ENCODE measurements around the gene OR10A3. TPM values are rescaled to one million over a fixed set of nuclear protein-coding genes. Genes with fewer than 3 reads are reported as not detected.

OR10A3 gene

DNA sequence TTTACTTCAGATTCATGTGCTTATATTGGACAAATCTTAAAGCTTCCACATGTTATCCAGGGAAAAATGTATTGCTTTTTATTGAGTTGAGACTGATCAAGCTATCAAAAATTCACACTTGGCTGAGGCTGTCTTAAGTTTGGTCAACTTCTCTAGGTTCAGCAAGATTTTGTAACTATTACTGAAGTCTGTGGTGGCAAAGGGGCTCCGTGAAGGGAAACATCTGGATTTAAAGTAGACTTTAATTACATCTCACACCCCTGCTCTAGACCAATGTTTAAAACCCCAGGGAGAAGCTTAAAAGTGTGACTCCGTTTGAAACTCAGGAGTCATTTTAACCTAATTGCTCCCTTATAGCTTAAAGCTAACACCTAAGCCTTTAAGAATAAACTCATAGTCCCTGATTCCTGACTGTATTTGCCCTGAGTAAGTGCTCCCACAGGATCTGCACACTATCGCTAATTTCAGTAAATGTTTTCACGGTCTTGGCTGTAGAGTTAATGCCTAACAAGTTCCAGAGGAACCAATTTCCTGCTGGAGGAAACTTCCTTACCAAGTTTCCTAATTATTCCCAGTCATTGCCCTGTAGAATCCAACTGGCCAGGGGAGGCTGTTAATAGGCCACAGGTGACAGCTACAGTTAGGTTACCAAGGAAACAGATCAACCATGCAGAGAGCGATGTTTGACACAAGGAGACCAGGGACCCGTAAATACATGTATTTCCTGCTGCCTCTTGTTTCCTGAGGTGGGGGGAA lies 50.9 kb downstream of the OR10A3 start:
- no peaks in the 10 kb centered on the region for H3K27me3 ChIP-seq (ENCODE audit: control insufficient read depth in 1 of 2, insufficient read depth in 1 of 2, low read length in 2 of 2)
- peak overlapping the region; percentile 80 for H3K9ac ChIP-seq (ENCODE audit: low read length)
- no peak overlapping the region for H2AK5ac ChIP-seq (ENCODE audit: low read length, severe bottlenecking)
- H3K23ac ChIP-seq (ENCODE audit: low read length in 2 of 2) = no peak overlapping the region
- H3K4me1 ChIP-seq (ENCODE audit: control insufficient read depth, insufficient read depth, low read depth, low read length) = peaks cover 4% of the 10 kb centered on the region
- H3K4me3 ChIP-seq (ENCODE audit: insufficient read depth in 1 of 2, low read depth in 1 of 2, low read length in 2 of 2) = peak overlapping the region in 1 of 2 experiments; percentile 62
- no peak overlapping the region for H2BK5ac ChIP-seq (ENCODE audit: low read depth, low read length, poor library complexity, severe bottlenecking)
- 51% methylated on average over 6 of the region's 6 CpGs for WGBS
- H2AFZ ChIP-seq (ENCODE audit: low read depth, low read length) = no peak overlapping the region
- H4K8ac ChIP-seq (ENCODE audit: low read length) = no peak overlapping the region
- H3K4ac ChIP-seq (ENCODE audit: low read depth in 1 of 2, low read length in 2 of 2) = no peak overlapping the region
- no peaks in the 10 kb centered on the region for H3K79me1 ChIP-seq (replicated peaks; ENCODE audit: low read length, poor library complexity, severe bottlenecking)
- H2BK120ac ChIP-seq (ENCODE audit: low read depth, low read length) = no peak overlapping the region
- H3K9me3 ChIP-seq (ENCODE audit: control insufficient read depth, low read length) = no peaks in the 10 kb centered on the region
- H3K27ac ChIP-seq (ENCODE audit: low read length, poor library complexity, severe bottlenecking) = peak overlapping the region; percentile 5
- H3K36me3 ChIP-seq (ENCODE audit: control insufficient read depth in 1 of 2, insufficient read depth in 2 of 2, low read depth in 1 of 2, low read length in 2 of 2) = no peaks in the 10 kb centered on the region
- H4K91ac ChIP-seq (ENCODE audit: low read length) = no peak overlapping the region
- no peak overlapping the region for H3K14ac ChIP-seq (ENCODE audit: low read length in 2 of 2)
- no peak overlapping the region for H2BK15ac ChIP-seq (ENCODE audit: low read depth, poor library complexity, severe bottlenecking)
- H3K18ac ChIP-seq (ENCODE audit: low read depth in 1 of 2, low read length in 2 of 2) = no peak overlapping the region
- DNase-seq = no peak
- no peak overlapping the region for H2BK12ac ChIP-seq (ENCODE audit: low read length in 2 of 2)
- no peak overlapping the region for H3K4me2 ChIP-seq (ENCODE audit: low read length, poor library complexity, severe bottlenecking)

- Histone ChIP-seq H3K36me3 (ENCODE audit: control insufficient read depth in 1 of 2, insufficient read depth in 2 of 2, low read depth in 1 of 2, low read length in 2 of 2) (no peaks in the 10 kb centered on the region), H3K4ac (ENCODE audit: low read depth in 1 of 2, low read length in 2 of 2) (no peak overlapping the region), H3K9me3 (ENCODE audit: control insufficient read depth, low read length) (no peaks in the 10 kb centered on the region), H2BK15ac (ENCODE audit: low read depth, poor library complexity, severe bottlenecking) (no peak overlapping the region), H3K4me3 (ENCODE audit: insufficient read depth in 1 of 2, low read depth in 1 of 2, low read length in 2 of 2) (peak overlapping the region in 1 of 2 experiments; percentile 62), H3K27ac (ENCODE audit: low read length, poor library complexity, severe bottlenecking) (no peak overlapping the region), H2BK12ac (ENCODE audit: low read length in 2 of 2) (no peak overlapping the region), H4K8ac (ENCODE audit: low read length) (no peak overlapping the region), H2AFZ (ENCODE audit: low read depth, low read length) (no peak overlapping the region), H3K23ac (ENCODE audit: low read length in 2 of 2) (no peak overlapping the region), H2BK120ac (ENCODE audit: low read depth, low read length) (no peak overlapping the region), H3K14ac (ENCODE audit: low read length in 2 of 2) (no peak overlapping the region), H3K18ac (ENCODE audit: low read depth in 1 of 2, low read length in 2 of 2) (no peak overlapping the region), H2AK5ac (ENCODE audit: low read length, severe bottlenecking) (no peak overlapping the region), H3K79me1 (replicated peaks; ENCODE audit: low read length, poor library complexity, severe bottlenecking) (no peaks in the 10 kb centered on the region), H3K27me3 (ENCODE audit: control insufficient read depth in 1 of 2, insufficient read depth in 1 of 2, low read length in 2 of 2) (no peaks in the 10 kb centered on the region), H2BK5ac (ENCODE audit: low read depth, low read length, poor library complexity, severe bottlenecking) (no peak overlapping the region), H3K4me1 (ENCODE audit: control insufficient read depth, insufficient read depth, low read depth, low read length) (peaks cover 4% of the 10 kb centered on the region), H3K4me2 (ENCODE audit: low read length, poor library complexity, severe bottlenecking) (no peak overlapping the region), H3K9ac (ENCODE audit: low read length) (peak overlapping the region; percentile 80), H4K91ac (ENCODE audit: low read length) (no peak overlapping the region)
- 78% methylated on average over 3 of the region's 5 CpGs for WGBS
- DNase-seq = no peak
These were observed 51.5 kb downstream of the OR10A3 start for GRCh38 chr11:7889985-7890384.

Small RNA genes lying within 50 kb of the gene (small RNA-seq; reads per million reads assigned to genes)
- gene COX6CP5 (ENCODE audit: low read depth) (not detected), gene RNU6-943P (ENCODE audit: low read depth) (not detected)
